ENCODE measurements around the gene NET1. TPM values are rescaled to one million over a fixed set of nuclear protein-coding genes. Genes with fewer than 3 reads are reported as not detected.

The NET1 gene
- total RNA-seq, 4 donors from 2014 or later: 50.9 to 151 (median 112) TPM

GRCh38 chr10:5485948-5486852 is 73.8 kb downstream of the NET1 start:
- H3K27ac ChIP-seq: no peak overlapping the region
- intact Hi-C loops (cut with DNase I): no loop called here
- H3K27me3 ChIP-seq: no peaks in the 10 kb centered on the region
- no peak for DNase-seq
- TF ChIP-seq POLR2A (IDR thresholded peaks at IDR 0.05) (no peak), CTCF (IDR thresholded peaks at IDR 0.05) (no peak)
- no peaks in the 10 kb centered on the region for H3K36me3 ChIP-seq
- H3K9me3 ChIP-seq: no peaks in the 10 kb centered on the region
- no peak overlapping the region for H3K4me3 ChIP-seq (replicated peaks in 1 of 3)
- 87 to 88% methylated on average over 10 to 12 of the region's 13 CpGs for WGBS, 2 donors
- H3K4me1 ChIP-seq: peaks cover 6 to 12% of the 10 kb centered on the region in 2 donors

GRCh38 chr10:5486853-5487235 is 74.5 kb downstream of the NET1 start:
- no peaks in the 10 kb centered on the region for H3K27me3 ChIP-seq
- DNase-seq: no peak
- WGBS, 2 donors: 78 to 85% methylated on average over 9 of the region's 9 CpGs
- peaks cover 6 to 12% of the 10 kb centered on the region in 2 donors for H3K4me1 ChIP-seq
- no peak overlapping the region for H3K27ac ChIP-seq
- TF ChIP-seq POLR2A (IDR thresholded peaks at IDR 0.05) (no peak), CTCF (IDR thresholded peaks at IDR 0.05) (no peak)
- H3K36me3 ChIP-seq: no peaks in the 10 kb centered on the region
- no peaks in the 10 kb centered on the region for H3K9me3 ChIP-seq
- intact Hi-C loops (cut with DNase I): no loop called here
- H3K4me3 ChIP-seq (replicated peaks in 1 of 3): no peak overlapping the region

GRCh38 chr10:5488272-5489161 is 76.2 kb downstream of the NET1 start:
- no peak for DNase-seq
- Histone ChIP-seq H3K27ac (no peak overlapping the region), H3K9me3 (no peaks in the 10 kb centered on the region), H3K36me3 (no peaks in the 10 kb centered on the region), H3K4me1 (peaks cover 6 to 12% of the 10 kb centered on the region in 2 donors), H3K4me3 (replicated peaks in 1 of 3) (no peak overlapping the region), H3K27me3 (no peaks in the 10 kb centered on the region)
- WGBS, 2 donors: 83 to 88% methylated on average over 14 to 26 of the region's 27 CpGs
- intact Hi-C loops (cut with DNase I): no loop called here
- TF ChIP-seq POLR2A (IDR thresholded peaks at IDR 0.05): no peak
- TF ChIP-seq CTCF (IDR thresholded peaks at IDR 0.05): no peak

GRCh38 chr10:5490032-5490431 is 77.7 kb downstream of the NET1 start:
- no peaks in the 10 kb centered on the region for H3K9me3 ChIP-seq
- H3K4me1 ChIP-seq: peaks cover 6 to 12% of the 10 kb centered on the region in 2 donors
- no peak for TF ChIP-seq POLR2A (IDR thresholded peaks at IDR 0.05)
- no peak for TF ChIP-seq CTCF (IDR thresholded peaks at IDR 0.05)
- H3K27me3 ChIP-seq: no peaks in the 10 kb centered on the region
- H3K4me3 ChIP-seq (replicated peaks in 1 of 3): no peak overlapping the region
- intact Hi-C loops (cut with DNase I): no loop called here
- no peak for DNase-seq
- peak overlapping the region in 1 of 3 donors; percentile 13 for H3K27ac ChIP-seq
- 92 to 93% methylated on average over 4 of the region's 4 CpGs for WGBS, 2 donors
- no peaks in the 10 kb centered on the region for H3K36me3 ChIP-seq

Data from thyroid gland (tissue), 4 donors.